Heart left ventricle (tissue), 16 donors: ENCODE results near the gene LBP. TPM values are rescaled to one million over a fixed set of nuclear protein-coding genes. Genes with fewer than 3 reads are reported as not detected.

ENCODE experiments used
- ATAC-seq, 4 donors: fragments of 200-7000 bp; cut with Tn5 transposase; one replicate each; pipeline ENCODE4 v1.9.1; 2020 to 2022; ENCODE audit warnings: moderate library complexity in 4 of 4, mild to moderate bottlenecking in 3 of 4, moderate number of reproducible peaks in 1 of 4
- DNase-seq, 5 donors: peaks; one replicate each; pipeline ENCODE4 v3.0.0-alpha.2; 2020
- H3K27ac ChIP-seq, 12 donors: fragments of 200-600 bp; sonication (generic) in 4 of 12; one replicate each; pipeline versions ENCODE4 v1.5.0 to v1.8.0; 2016 to 2022; ENCODE audit warnings: mild to moderate bottlenecking in 2 of 12
- H3K27me3 ChIP-seq, 9 donors: fragments of 200-600 bp; sonication (generic) in 2 of 9; one replicate each; pipeline versions ENCODE4 v1.5.1 to v1.8.0; 2016 to 2022; ENCODE audit warnings: mild to moderate bottlenecking in 3 of 9
- H3K36me3 ChIP-seq, 9 donors: fragments of 200-600 bp; sonication (generic) in 2 of 9; one replicate each; pipeline versions ENCODE4 v1.5.0 to v1.8.0; 2018 to 2022; ENCODE audit warnings: mild to moderate bottlenecking in 2 of 9
- H3K4me1 ChIP-seq, 12 donors: fragments of 200-600 bp; sonication (generic) in 4 of 12; one replicate each; pipeline versions ENCODE4 v1.5.0 to v1.8.0; 2016 to 2022; ENCODE audit warnings: mild to moderate bottlenecking in 3 of 12
- H3K4me3 ChIP-seq, 12 donors: fragments of 200-600 bp; sonication (generic) in 4 of 12; one replicate each; pipeline versions ENCODE4 v1.5.0 to v1.8.0; 2017 to 2022; ENCODE audit warnings: mild to moderate bottlenecking in 9 of 12, moderate library complexity in 4 of 12
- H3K9me3 ChIP-seq, 12 donors: fragments of 200-600 bp; sonication (generic) in 4 of 12; one replicate each; pipeline versions ENCODE4 v1.5.0 to v1.8.0; 2016 to 2022; ENCODE audit warnings: mild to moderate bottlenecking in 1 of 12
- POLR2A ChIP-seq, 2 donors: fragments of 450-650 bp; IDR thresholded peaks; one replicate each; pipeline ENCODE4 v1.6.1; 2017; ENCODE audit warnings: antibody characterized with exemption in 2 of 2, mild to moderate bottlenecking in 2 of 2, moderate library complexity in 2 of 2
- whole genome bisulfite sequencing, 4 donors: extraction: QIAGEN DNeasy Blood & Tissue Kit in 2 of 4; methylation state at CpG; one replicate each; pipeline versions ENCODE4 v1.1.5 to v1.1.7; 2013 to 2018; 5-methylcytosine and 5-hydroxymethylcytosine counted together
- intact Hi-C, 10 donors: fragments of 100-400 bp; cut with DNase I; formaldehyde crosslinking; loops; one replicate each; pipeline versions ENCODE4 v1.11.1 to v1.14.2; 2022
- polyA plus RNA-seq, 2 donors: library from polyadenylated mRNA; stranded (reverse); fragments of 200-250 nt; gene quantifications; one replicate each; pipeline ENCODE4 v1.2.3, GENCODE V29; 2013
- total RNA-seq, 9 donors: library from RNA; depleted of rRNA in 2 of 9; stranded (reverse); fragments of >200 nt in 2 of 9; fragmentation: NEBNext Ultra II Directional in 3 of 9; extraction: Animal tissue kit (Norgen Biotek cat#: 25700) in 3 of 9; gene quantifications; one replicate each; pipeline versions ENCODE4 v1.1.0 to v1.2.4, GENCODE V29; 2016 to 2023
- TF ChIP-seq, protein P1 (sequence below), 12 donors: fragments of 200-600 bp; sonication (generic) in 4 of 12; IDR thresholded peaks; one replicate each; pipeline versions ENCODE4 v1.5.0 to v1.8.0; 2018 to 2022; ENCODE audit warnings: antibody characterized with exemption in 12 of 12, mild to moderate bottlenecking in 5 of 12
- donor health status: ischemic (EF 13 %, LVEDD 7.1; RV severe dilation, severe dysfunction).
- donor health status: healthy with polysubstance abuse.
- donor health status: DM: no; HTN: yes; CAD: no.
- donor health status: DM: no; HTN: no; CAD: no.
- donor health status: ischemic (EF 25% LVEDD 6.9; RV normal size, moderate dysfunction).
- donor health status: ischemic (EF 25% LVEDD 5.7; RV mildly dilated, moderate dysfunction).
- donor health status: healthy.
- donor health status: DM: yes; HTN: yes; CAD: no.
- donor health status: ischemic (EF 35%, LVEDD 5.7; RV mildly dilated, moderate dysfunction).
- donor health status: nonischemic (EF 11% LVEDD 7.7; RV severe dilation, severe dysfunction).
- donor health status: DM: yes; HTN: yes; CAD: no.
- donor health status: PGD.
- donor health status: ischemic (EF 29% LVEDD 5.4; RV normal size, mild dysfunction).
- donor health status: nonischemic (EF 23%, LVEDD 6.1; RV moderate dilation, normal function).

LBP gene
- total and polyA plus RNA-seq, 11 donors, result 0.15 to 1.2 (median 0.39) TPM; not detected in 5

DNA sequence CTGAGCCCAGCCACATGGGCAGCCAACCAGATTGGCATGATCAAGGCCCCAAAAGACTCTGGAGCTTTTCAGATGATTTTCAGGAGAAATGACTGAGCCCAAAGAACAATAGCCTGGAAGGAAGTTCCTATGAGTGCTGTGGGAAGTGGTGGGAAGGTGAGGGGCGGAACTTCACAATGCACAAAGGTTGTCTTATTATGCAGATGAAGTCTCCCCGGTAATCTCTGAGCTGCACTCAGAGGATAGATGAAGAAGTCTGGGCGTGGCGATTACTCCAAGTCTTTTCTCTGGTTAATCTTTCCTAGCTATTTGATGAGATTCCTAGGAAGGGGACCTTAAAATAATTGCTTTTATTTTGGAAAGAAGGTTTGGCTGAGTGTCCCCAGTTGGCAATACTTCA lies 36.9 kb downstream of the LBP start:
- intact Hi-C loops, result no loop called here
- 73 to 85% (median 79%) methylated on average over 4 of the region's 4 CpGs for WGBS, 4 donors
- H3K36me3 ChIP-seq, result no peaks in the 10 kb centered on the region
- H3K4me1 ChIP-seq, result no peaks in the 10 kb centered on the region
- DNase-seq, result no peak
- TF ChIP-seq, protein P1, sequence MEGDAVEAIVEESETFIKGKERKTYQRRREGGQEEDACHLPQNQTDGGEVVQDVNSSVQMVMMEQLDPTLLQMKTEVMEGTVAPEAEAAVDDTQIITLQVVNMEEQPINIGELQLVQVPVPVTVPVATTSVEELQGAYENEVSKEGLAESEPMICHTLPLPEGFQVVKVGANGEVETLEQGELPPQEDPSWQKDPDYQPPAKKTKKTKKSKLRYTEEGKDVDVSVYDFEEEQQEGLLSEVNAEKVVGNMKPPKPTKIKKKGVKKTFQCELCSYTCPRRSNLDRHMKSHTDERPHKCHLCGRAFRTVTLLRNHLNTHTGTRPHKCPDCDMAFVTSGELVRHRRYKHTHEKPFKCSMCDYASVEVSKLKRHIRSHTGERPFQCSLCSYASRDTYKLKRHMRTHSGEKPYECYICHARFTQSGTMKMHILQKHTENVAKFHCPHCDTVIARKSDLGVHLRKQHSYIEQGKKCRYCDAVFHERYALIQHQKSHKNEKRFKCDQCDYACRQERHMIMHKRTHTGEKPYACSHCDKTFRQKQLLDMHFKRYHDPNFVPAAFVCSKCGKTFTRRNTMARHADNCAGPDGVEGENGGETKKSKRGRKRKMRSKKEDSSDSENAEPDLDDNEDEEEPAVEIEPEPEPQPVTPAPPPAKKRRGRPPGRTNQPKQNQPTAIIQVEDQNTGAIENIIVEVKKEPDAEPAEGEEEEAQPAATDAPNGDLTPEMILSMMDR (IDR thresholded peaks at IDR 0.05), result no peak
- no peak for TF ChIP-seq POLR2A (IDR thresholded peaks at IDR 0.05)
- H3K9me3 ChIP-seq, result no peaks in the 10 kb centered on the region
- ATAC-seq, result no peak
- no peaks in the 10 kb centered on the region for H3K27me3 ChIP-seq
- H3K27ac ChIP-seq, result no peak overlapping the region
- H3K4me3 ChIP-seq, result no peak overlapping the region

- intact Hi-C loops, result no loop called here
- Histone ChIP-seq H3K27me3 (no peaks in the 10 kb centered on the region), H3K36me3 (no peaks in the 10 kb centered on the region), H3K4me3 (no peak overlapping the region), H3K4me1 (no peaks in the 10 kb centered on the region), H3K27ac (no peak overlapping the region), H3K9me3 (no peaks in the 10 kb centered on the region)
- no peak for TF ChIP-seq POLR2A (IDR thresholded peaks at IDR 0.05)
- TF ChIP-seq, protein P1 (IDR thresholded peaks at IDR 0.05), result no peak
- DNase-seq (no peak), ATAC-seq (no peak)
- 81 to 87% (median 84%) methylated on average over 8 of the region's 8 CpGs for WGBS, 4 donors
These were observed 39.7 kb downstream of the LBP start for GRCh38 chr20:38386004-38386403.

GRCh38 chr20:38386851-38387250 lies 40.6 kb downstream of the LBP start:
- Histone ChIP-seq H3K9me3 (no peaks in the 10 kb centered on the region), H3K4me3 (no peak overlapping the region), H3K27ac (no peak overlapping the region), H3K36me3 (no peaks in the 10 kb centered on the region), H3K27me3 (no peaks in the 10 kb centered on the region), H3K4me1 (no peaks in the 10 kb centered on the region)
- no peak for ATAC-seq
- whole genome bisulfite sequencing, 4 donors, result 64 to 77% (median 74%) methylated on average over 2 of the region's 2 CpGs
- intact Hi-C loops, result no loop called here
- no peak for DNase-seq
- TF ChIP-seq, protein P1 (IDR thresholded peaks at IDR 0.05), result no peak
- no peak for TF ChIP-seq POLR2A (IDR thresholded peaks at IDR 0.05)

DNA sequence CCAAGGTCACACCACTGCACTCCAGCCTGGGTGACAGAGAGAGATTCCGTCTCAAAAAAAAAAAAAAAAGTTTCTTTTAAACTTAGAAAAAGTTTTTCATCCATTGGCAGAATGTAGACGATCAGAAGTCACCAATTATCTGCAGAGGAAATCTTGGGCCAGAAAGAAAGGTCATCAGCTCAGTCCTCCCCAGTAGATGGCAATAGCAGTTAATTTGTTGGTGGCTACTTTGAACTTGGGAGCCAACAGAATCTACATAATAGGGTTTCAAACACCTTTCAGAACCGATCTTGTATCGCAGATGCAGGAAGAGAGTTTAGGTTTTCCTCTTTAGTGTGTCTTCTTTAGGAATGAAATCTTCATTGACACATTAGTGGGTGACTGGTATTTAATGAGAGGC lies 41.7 kb downstream of the LBP start:
- intact Hi-C loops, result no loop called here
- no peak for ATAC-seq
- Histone ChIP-seq H3K4me1 (no peaks in the 10 kb centered on the region), H3K36me3 (no peaks in the 10 kb centered on the region), H3K27me3 (no peaks in the 10 kb centered on the region), H3K4me3 (no peak overlapping the region), H3K27ac (no peak overlapping the region), H3K9me3 (no peaks in the 10 kb centered on the region)
- TF ChIP-seq, protein P1 (IDR thresholded peaks at IDR 0.05), result no peak
- no peak for TF ChIP-seq POLR2A (IDR thresholded peaks at IDR 0.05)
- DNase-seq, result no peak
- WGBS, 4 donors, result 64 to 71% (median 66%) methylated on average over 4 of the region's 4 CpGs
